ENCODE results near the gene PERCC1. TPM values are rescaled to one million over a fixed set of nuclear protein-coding genes. Genes with fewer than 3 reads are reported as not detected.
A peak's percentile ranks its signal among the peaks of the same experiment; 100 is the strongest.

PERCC1 gene
- not detected in 2 replicates for total RNA-seq (2011; cell fraction: chromatin; rRNA removed; ENCODE audit: low replicate concordance)
- not detected in 2 replicates for total RNA-seq (2011; cell fraction: nucleolus; rRNA removed)
- not detected in 2 replicates for total RNA-seq (2011; cell fraction: nucleoplasm; rRNA removed)
- total RNA-seq (2014; rRNA removed), result not detected in 2 replicates
- not detected in 2 replicates for total RNA-seq (2014; rRNA removed; fragmentation: Illumina TruSeq; extraction: Trizol)
- not detected in 2 replicates for total RNA-seq (2015; rRNA removed; fragmentation: Illumina TruSeq; extraction: Trizol)
- not detected in 2 replicates for total RNA-seq (2021)
- polyA plus RNA-seq (2011; rRNA removed), result not detected in 2 replicates
- polyA plus RNA-seq (2011; cell fraction: cytosol; rRNA removed), result not detected in 2 replicates
- not detected in 2 replicates for polyA plus RNA-seq (2011; cell fraction: nucleus; rRNA removed)
- not detected in 2 replicates for polyA plus RNA-seq (2012)
- not detected in 2 replicates for polyA plus RNA-seq (2014; fragmentation: Illumina TruSeq; extraction: Trizol)
- not detected for polyA plus RNA-seq (2014; fragmentation: Nextera tagmentation; extraction: Ambion mirVana)
- polyA plus RNA-seq (2014; rRNA removed), result not detected in 2 replicates
- not detected in 2 replicates for polyA minus RNA-seq (2011; rRNA and poly(A)+ RNA removed)
- polyA minus RNA-seq (2011; cell fraction: cytosol; rRNA and poly(A)+ RNA removed), result not detected in 2 replicates
- not detected in 2 replicates for polyA minus RNA-seq (2011; cell fraction: nucleus; rRNA and poly(A)+ RNA removed)
- percentile 18 among the genes with signal in this experiment for Bru-seq, nascent RNA
- BruChase-seq, experiment 1, labeled RNA remaining after a 2-hour chase, result not detected
- BruChase-seq, experiment 2, labeled RNA remaining after a 6-hour chase, result percentile 26 among the genes with signal in this experiment
- long read RNA-seq, experiment 1, result 0 reads
- long read RNA-seq, experiment 2, result 0 reads
- long read RNA-seq, experiment 3, result 0 reads

DNA sequence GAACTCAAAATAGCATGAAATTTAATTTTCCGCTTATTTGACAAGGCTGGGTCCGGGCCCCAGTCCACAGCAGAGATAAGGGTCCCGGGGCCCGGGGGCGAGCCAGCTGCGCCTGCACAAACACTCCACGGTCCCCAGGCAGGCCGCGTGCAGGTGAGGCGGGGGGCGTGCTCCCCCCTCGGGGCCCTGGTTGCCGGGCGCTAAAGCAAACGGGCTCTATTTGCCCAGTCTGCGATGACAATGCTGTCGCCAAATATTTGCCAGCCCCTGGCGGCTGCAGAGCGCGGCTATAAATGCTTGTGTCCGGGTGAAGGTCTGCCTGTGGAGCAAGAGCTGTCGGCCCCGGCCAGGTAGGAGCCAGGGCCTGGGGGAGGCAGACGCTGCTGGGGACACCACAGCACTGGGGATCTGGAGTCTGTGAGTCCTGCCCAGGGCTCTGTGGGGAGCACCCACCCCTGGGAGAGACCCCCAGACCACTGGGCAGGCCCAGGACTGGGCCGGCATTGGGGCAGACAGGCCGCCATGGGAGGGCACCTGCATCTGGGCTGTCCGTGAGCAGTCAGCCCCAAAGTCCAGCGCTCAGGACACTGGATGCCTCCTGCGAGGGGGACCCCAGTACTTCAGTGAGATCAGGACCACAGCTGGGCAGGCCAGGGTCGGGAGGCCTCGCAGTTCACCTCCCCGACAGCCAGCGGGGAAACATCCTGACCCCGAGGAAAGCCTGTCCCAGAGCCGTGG, at the start of gene PERCC1:
PERCC1 (plus strand) TSS at position 320 of the 738 bp plus-strand sequence. CDS start 1,516 bp downstream, outside the sequence.
- Histone ChIP-seq H3K4me3 (no peak within 1 kb of the TSS), H3K36me3 (ENCODE audit: control insufficient read depth, insufficient read depth, low read length) (no peaks in the 10 kb centered on the region), H3K4me2 (ENCODE audit: insufficient read depth, low read length) (no peak within 1 kb of the TSS), H3K79me2 (ENCODE audit: control insufficient read depth, insufficient read depth, low read length) (no peaks in the 10 kb centered on the region), H3K9me1 (ENCODE audit: control insufficient read depth, insufficient read depth, low read length) (no peaks in the 10 kb centered on the region), H3K27ac (ENCODE audit: extremely low read depth, low read depth, low read length) (no peak within 1 kb of the TSS), H3K4me1 (replicated peaks in 1 of 2; ENCODE audit: control insufficient read depth in 2 of 2, insufficient read depth in 2 of 2, low read length in 2 of 2) (peaks cover 0 to 93% of the 10 kb centered on the region in 2 experiments; a peak in 2 of 5 replicates), H3K9me3 (replicated peaks; ENCODE audit: control insufficient read depth, insufficient read depth, low read depth, low read length) (no peaks in the 10 kb centered on the region), H3K27me3 (ENCODE audit: control insufficient read depth in 2 of 2, insufficient read depth in 2 of 2, low read length in 2 of 2) (peaks cover 0 to 15% of the 10 kb centered on the region in 2 experiments; a peak in 2 of 5 replicates), H4K20me1 (replicated peaks; ENCODE audit: control insufficient read depth, insufficient read depth, low read length) (no peaks in the 10 kb centered on the region), H3K9ac (ENCODE audit: insufficient read depth in 1 of 2, low read depth in 2 of 2, low read length in 2 of 2) (peak within 1 kb of the TSS in 1 of 2 experiments; percentile 61; a peak in 2 of 4 replicates), H2AFZ (ENCODE audit: low read depth, low read length) (no peak within 1 kb of the TSS)
- POLR2A ChIA-PET, result interaction anchor here (1.4 kb wide), 1 partner anchor 10 kb away, joined by 6 read pairs; the partner anchor contains the start of gene UQCC4
- intact Hi-C loops (cut with micrococcal nuclease), result no loop called here
- in situ Hi-C loops (cut with MboI), result no loop called here
- peak; percentile 39; the same call in 2 of the 3 replicates for ATAC-seq
- 29% methylated on average over 22 of the region's 35 CpGs for WGBS (ENCODE audit: insufficient coverage, low coverage, missing lambda C conversion rate)
- peak in 1 of 4 experiments; percentile 38 for DNase-seq (ENCODE audit: extremely low read depth in 1 of 4, low spot score in 3 of 4)
- no TSS peak for BruUV-seq (replicated peaks)
- CTCF ChIA-PET (ENCODE audit: low intra/inter-chr PET ratio), result no interaction called here
- no peak for FAIRE-seq
- TF ChIP-seq ZNF780A (CRISPR knock-in tag; IDR thresholded peaks at IDR 0.05) (no peak), PTRF (tag; IDR thresholded peaks at IDR 0.05) (no peak), ZBTB7A (IDR thresholded peaks at IDR 0.05; ENCODE audit: borderline replicate concordance, control insufficient read depth, low read depth, low read length) (peak; percentile 32; the same call in 1 of the 2 replicates), ZFP1 (CRISPR knock-in tag; IDR thresholded peaks at IDR 0.05) (no peak), HMGN3 (IDR thresholded peaks at IDR 0.05; ENCODE audit: borderline replicate concordance, extremely low read depth, insufficient read length, low read depth, low read length) (peak; percentile 25), THAP12 (CRISPR knock-in tag; IDR thresholded peaks at IDR 0.05) (no peak), CEBPB (tag; IDR thresholded peaks at IDR 0.05) (no peak), PCBP1 (IDR thresholded peaks at IDR 0.05; ENCODE audit: low read depth, low read length, poor library complexity, severe bottlenecking) (peak; percentile 30), BRF1 (IDR thresholded peaks at IDR 0.05; ENCODE audit: borderline replicate concordance, extremely low read depth, insufficient read length) (no peak), GABPB1 (CRISPR knock-in tag; IDR thresholded peaks at IDR 0.05) (no peak), SREBF2 (CRISPR knock-in tag; IDR thresholded peaks at IDR 0.05) (no peak), SRSF9 (IDR thresholded peaks at IDR 0.05; ENCODE audit: borderline replicate concordance, low read depth, low read length) (no peak)
- TF ChIP-seq, protein P1, sequence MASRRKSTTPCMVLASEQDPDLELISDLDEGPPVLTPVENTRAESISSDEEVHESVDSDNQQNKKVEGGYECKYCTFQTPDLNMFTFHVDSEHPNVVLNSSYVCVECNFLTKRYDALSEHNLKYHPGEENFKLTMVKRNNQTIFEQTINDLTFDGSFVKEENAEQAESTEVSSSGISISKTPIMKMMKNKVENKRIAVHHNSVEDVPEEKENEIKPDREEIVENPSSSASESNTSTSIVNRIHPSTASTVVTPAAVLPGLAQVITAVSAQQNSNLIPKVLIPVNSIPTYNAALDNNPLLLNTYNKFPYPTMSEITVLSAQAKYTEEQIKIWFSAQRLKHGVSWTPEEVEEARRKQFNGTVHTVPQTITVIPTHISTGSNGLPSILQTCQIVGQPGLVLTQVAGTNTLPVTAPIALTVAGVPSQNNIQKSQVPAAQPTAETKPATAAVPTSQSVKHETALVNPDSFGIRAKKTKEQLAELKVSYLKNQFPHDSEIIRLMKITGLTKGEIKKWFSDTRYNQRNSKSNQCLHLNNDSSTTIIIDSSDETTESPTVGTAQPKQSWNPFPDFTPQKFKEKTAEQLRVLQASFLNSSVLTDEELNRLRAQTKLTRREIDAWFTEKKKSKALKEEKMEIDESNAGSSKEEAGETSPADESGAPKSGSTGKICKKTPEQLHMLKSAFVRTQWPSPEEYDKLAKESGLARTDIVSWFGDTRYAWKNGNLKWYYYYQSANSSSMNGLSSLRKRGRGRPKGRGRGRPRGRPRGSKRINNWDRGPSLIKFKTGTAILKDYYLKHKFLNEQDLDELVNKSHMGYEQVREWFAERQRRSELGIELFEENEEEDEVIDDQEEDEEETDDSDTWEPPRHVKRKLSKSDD (conservative IDR thresholded peaks at IDR 0.05; ENCODE audit: low read length), result no peak

Data from K562 (cell line).